ENCODE results near the gene TGFB1I1.
A peak's percentile ranks its signal among the peaks of the same experiment; 100 is the strongest.
"Not testable (repeated sequence)": the region's sequence is repeated elsewhere in the genome, so short reads cannot be mapped to it uniquely, and the experiment has no call there.

TGFB1I1 gene

DNA sequence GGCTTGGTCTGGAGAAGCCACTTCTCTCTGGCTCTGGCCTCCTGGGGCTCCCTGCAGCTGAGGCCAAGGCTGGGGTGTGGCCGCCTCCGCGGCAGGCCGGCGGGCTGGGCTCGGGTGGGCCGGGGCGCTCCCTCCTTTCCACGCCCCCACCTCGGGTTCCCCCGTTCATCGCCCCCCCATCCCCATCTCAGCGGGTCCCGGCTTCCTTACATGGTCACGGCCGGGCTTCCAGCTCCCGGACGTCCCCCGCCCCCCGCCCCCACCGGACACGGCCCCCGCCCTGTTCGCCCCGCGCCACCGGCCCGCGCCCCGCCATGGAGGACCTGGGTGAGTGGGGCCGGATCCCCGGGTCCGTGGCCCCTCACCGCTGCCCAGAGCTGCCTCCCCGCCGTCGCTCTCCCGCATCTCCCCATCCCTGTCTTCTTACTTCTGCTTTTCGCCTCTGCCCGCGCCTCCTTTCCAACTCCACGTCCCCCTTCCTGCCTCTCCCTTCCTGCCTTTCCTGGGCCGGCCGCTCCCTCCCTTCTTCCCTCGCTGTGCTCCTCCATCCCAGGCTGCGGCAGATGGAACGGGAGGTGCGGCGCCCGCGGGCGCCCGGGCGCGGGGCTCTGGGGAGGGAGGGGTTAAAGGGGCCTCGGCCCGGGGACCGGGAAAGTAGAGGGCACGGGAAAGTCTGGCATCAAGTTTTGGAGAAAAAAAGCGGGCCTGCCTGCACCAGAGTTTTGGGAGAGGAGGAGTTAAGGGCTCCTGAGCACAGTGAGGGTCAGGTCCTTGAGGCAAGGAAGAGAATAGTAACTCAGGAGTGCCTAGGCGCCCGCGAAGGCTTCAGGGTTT lies at the start of gene TGFB1I1:
Gene TGFB1I1 (plus strand): TSS at position 278 of the 834 bp plus-strand sequence. CDS start 37 bp downstream, at position 315.
- DNase-seq, result no peak

DNA sequence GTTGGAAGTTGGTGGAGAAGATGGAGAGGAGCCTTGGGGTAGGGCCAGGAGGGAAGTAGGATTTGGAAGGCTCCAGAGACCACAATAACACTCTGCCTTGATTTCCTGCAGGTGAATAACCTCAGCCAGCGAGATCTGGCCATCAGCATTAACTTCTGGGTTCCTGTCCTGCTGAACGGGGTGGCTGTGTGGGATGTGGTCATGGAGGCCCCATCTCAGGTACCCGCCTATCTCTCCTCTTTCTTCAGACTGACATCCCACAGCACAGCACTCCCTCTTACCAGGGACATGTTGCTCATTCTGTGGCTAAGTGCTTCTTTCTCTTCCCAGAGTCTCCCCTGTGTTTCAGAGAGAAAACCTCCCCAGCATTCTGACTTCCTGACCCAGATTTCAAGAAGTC lies 48.7 kb upstream of the TGFB1I1 start:
- DNase-seq, result no peak

- DNase-seq, result no peak
Measured at GRCh38 chr16:31423801-31424200, 48.2 kb upstream of the TGFB1I1 start.

- peak in 1 of 2 donors; percentile 58 for DNase-seq
Measured at GRCh38 chr16:31427441-31428278, 44.3 kb upstream of the TGFB1I1 start.

DNA sequence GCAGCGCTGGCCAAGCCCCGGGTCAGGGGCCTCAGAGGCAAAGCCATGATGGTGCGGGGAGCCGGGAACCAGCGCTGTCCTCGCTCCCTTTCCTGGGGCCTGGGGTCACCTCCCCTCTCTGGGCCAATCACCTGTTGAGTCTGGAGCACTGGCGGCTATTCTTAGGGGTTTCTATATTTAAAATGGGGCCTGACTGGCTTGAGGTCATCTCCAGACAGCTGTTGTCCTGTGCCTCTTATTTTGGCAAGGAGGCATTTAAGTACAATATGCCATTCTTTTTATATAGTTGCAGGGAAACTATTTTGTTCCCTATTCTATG lies 43.7 kb upstream of the TGFB1I1 start, which contains the start of gene COX6A2:
Gene COX6A2 (minus strand): TSS at position 82 of the 319 bp plus-strand sequence. CDS start 35 bp downstream, at position 47.
- no peak for DNase-seq

DNA sequence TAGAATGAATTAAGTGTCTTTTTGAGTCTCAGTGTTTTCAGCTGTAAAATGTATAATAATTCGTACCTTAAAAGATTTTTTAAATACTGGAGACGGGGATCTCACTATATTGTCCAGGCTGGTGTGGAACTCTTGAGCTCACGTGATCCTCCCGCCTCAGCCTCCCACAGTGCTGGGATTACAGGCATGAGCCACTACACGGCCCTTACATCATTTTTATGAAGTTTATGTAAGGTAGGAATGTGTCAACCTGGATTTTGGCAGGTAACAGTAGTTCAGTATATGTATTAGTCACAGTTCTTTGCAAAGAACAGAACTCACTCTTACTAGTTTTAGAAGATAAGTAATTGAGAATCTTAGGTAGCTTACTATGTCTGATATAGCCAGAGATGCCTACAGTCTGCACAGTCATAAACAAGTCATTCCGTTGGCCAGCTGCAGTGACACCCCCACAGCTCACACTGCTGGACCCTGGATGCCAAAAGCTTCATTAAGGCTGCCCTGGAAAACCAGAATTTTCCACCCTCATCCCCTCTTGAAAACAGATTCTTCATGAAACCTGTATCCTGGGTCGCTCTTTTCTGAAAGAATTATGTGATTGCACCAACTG lies 43.2 kb upstream of the TGFB1I1 start:
- no peak for DNase-seq

DNA sequence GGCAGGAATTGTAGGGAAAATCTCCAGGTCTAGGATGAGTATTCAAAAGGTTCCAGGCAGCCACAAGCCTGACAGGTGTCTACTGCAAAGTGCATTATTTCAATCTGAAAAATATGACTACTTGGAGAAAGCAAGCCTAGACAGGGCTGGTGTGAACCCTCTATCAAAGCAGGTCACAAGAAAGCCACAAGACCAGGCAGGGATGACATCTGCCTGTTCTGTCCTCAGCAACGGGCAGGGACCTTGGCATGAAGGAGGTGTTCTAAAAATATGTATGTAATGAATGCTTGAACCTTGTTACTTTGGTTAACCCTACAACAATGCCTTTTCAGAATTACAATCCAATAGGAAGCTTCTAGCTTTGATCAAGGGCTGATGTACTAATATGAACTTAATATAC lies 42.6 kb upstream of the TGFB1I1 start:
- no peak for DNase-seq

DNA sequence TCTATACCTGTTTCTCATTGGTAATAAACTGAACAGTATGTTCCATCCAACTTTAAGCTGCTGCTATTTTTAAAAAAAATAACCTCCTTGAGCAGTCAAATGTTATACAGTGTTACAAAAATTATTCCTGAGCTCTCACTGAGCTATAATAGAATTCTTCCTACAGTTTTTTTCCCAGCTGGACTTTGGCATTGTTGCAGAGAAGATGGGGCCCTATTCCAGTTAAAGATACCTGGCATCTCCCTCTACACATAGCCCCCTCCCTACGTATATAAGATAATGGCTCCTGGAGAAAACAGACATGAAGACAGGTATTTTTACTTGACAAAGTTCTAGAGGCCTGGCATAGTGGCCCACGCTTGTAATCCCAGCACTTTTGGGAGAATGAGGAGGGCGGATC lies 42.2 kb upstream of the TGFB1I1 start:
- DNase-seq, result no peak

GRCh38 chr16:31430380-31431052 lies 41.4 kb upstream of the TGFB1I1 start:
- no peak for DNase-seq

GRCh38 chr16:31435341-31436220 lies 36.4 kb upstream of the TGFB1I1 start:
- no peak for DNase-seq

GRCh38 chr16:31436221-31437045 lies 35.5 kb upstream of the TGFB1I1 start:
- DNase-seq, result no peak

DNA sequence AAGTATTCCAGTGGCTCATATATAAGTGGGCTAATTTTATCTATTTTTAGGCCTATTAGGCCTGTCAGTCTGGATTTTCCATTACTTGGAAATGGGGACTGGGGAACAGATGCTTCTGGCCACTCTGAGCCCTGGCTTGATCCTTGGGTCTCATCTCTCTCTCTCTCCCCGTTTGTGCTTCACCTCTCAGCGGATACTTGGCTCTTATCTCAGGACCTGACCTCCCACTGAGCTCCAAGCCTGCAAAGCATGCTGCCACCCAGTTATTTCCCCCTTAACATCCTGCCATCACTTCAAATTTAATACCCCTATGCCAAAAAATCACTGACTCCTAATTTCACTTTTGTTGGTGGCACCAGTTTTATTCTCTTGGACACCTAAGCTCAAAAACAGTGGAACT lies 33.5 kb upstream of the TGFB1I1 start:
- DNase-seq, result no peak

DNA sequence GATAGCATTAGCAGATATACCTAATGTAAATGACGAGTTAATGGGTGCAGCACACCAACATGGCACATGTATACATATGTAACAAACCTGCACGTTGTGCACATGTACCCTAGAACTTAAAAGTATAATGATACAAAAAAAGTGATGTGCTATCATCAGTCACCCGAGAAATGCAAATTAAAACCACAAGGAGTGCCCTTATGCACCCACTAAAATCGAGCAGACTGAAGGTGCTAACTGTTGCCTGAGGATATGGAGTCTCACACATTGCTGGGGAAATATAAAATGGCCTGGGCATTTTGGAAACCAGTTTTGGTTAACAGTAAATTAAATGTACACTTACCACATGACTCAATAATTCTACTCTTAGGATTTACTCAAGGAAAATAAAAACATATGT lies 32.9 kb upstream of the TGFB1I1 start:
- DNase-seq, result not testable (repeated sequence)

GRCh38 chr16:31439519-31439918 lies 32.4 kb upstream of the TGFB1I1 start:
- DNase-seq, result no peak

DNA sequence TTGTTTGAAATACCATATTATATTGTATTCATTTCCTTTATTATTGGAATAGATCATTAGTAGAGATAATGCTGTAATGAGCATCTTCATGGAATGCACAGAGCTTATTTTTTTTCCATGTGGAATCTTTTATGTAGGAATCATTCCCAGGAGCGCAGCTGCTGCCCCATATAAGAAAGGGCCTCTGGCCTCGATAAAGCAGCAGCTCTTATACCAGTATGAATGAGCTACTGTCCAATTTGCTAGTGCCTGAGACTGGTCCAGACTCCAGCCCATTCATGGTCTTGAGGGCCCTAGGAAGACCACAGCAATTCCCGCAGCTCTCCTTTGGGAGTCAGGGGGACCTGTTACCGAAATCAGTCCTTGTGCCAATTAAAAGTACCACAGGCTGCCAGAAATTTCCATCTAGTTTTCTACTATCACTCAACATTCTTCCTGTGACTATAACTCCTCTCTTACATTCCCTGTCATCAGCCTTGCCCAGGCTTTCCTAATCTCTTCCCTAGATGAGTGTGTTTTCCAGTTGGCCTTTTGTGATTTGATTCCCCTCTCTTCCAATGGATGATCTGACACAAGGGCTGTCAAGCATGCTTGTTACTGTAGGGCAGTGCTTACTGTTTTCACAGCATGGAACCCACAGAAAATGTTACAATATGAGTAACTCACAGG lies 31.3 kb upstream of the TGFB1I1 start:
- no peak for DNase-seq

DNA sequence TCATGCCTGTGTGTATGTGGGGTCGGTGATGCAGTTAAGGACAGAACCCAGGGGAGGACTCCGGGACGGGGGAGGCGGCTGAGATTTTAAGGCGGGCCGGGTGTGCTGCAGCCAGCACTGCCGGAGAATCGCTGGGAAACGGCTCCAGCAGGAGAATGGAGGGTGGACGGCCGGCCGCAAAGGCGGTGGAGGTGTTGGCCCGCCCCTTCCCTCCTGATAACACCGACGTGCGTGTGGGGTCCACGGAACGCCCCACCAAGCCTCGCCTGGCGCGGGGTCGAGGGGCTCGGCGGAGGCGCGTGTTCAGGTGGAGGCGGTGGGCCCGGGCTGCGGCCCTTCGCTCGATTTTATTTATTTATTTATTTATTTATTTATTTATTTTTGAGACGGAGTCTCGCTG lies 30.0 kb upstream of the TGFB1I1 start:
- no peak for DNase-seq

GRCh38 chr16:31445931-31446330 lies 26.0 kb upstream of the TGFB1I1 start:
- DNase-seq, result not testable (repeated sequence)

- no peak for DNase-seq
Measured at GRCh38 chr16:31451201-31451600, 20.8 kb upstream of the TGFB1I1 start.

- DNase-seq, result no peak
Measured at GRCh38 chr16:31451681-31452351, 20.1 kb upstream of the TGFB1I1 start.

- no peak for DNase-seq
Measured at GRCh38 chr16:31452631-31453106, 19.3 kb upstream of the TGFB1I1 start.

Data from stimulated activated CD4-positive, alpha-beta T cell treated with anti-CD3 and anti-CD28 coated beads, Interleukin-2, amount 100 ng/mL, for 48 hours (primary cell).